Daoy (cell line): ENCODE data around the gene TMEM94. TPM values are rescaled to one million over a fixed set of nuclear protein-coding genes. Genes with fewer than 3 reads are reported as not detected.
"Not testable (repeated sequence)": the region's sequence is repeated elsewhere in the genome, so short reads cannot be mapped to it uniquely, and the experiment has no call there.

ENCODE experiments used
- DNase-seq: peaks from one replicate; pipeline ENCODE4 v3.0.0-alpha.2; 2015; ENCODE audit warnings: low read depth
- total RNA-seq: library from RNA; depleted of rRNA; stranded (reverse); fragments of >200 nt; shearing (Covaris generic); gene quantifications from 2 replicates; pipeline ENCODE4 v1.2.3, GENCODE V29; 2014

TMEM94 gene
- total RNA-seq, 1 experiment from 2014 or later: 30.5 TPM

- DNase-seq: no peak
Measured at GRCh38 chr17:75511270-75511609, 54.8 kb downstream of the TMEM94 start.

GRCh38 chr17:75511610-75512575, 55.5 kb downstream of the TMEM94 start:
- DNase-seq: no peak

DNA sequence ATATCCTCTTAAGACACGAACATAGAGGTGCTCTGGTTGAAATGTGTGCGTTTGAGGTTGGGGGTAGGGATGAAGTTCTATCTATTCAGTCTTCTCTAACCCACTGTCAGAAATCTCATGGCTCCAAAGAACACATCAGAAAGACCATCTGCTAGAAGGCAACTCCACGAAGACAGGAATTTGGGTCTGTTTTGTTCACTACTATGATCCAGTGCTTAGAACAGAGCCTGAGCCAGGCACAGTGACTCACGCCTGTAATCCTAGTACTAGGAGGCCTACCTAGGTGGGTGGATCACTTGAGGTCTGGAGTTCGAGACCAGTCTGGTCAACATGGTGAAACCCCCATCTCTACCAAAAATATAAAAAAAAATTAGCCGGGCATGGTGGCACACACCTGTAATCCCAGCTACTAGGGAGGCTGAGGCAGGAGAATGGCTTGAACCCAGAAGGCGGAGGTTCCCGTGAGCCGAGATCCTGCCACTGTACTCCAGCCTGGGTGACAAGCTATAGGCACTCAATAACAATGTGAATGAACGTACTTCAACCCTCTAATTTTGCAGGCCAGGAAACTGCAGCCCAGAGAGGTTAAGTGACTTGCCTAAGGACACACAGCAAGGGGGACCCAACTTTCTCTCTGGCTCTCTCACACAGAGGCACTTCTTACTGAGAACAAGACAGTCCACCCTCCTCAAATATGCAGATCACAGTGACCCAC, 56.6 kb downstream of the TMEM94 start:
- no peak for DNase-seq

- DNase-seq: no peak
Measured at GRCh38 chr17:75513641-75514000, 57.2 kb downstream of the TMEM94 start.

- peak; percentile 75 for DNase-seq
Measured at GRCh38 chr17:75514299-75514918, 58.0 kb downstream of the TMEM94 start.

DNA sequence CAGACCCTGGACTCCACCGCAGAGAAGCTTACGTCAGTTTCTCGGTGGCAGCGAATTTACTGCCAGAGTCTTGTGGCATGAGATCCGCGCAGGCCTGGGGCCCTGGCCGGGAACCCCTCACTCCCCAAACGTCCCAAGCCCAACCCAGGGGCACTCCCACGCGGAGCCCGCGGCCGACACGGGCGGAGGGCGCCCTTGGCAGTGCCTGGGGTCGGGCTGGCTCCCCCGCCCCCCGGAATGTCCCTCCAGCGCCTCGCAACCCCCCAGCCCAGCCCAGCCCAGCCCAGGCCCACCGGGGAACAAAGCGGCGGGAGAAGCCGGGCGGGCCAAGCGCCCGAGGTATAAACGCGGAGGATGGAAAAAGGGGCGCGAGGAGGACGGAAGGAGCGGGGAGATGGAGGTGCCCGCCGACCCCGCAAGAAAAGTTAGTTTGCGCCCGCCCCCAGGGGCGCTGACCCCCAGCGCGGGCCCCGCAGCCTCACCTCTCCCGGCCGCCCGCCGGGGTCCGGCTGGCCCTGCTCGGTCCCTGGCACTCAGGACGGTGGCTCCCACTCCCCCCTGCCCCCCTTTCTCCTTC, 58.6 kb downstream of the TMEM94 start:
- peak; percentile 41 for DNase-seq

DNA sequence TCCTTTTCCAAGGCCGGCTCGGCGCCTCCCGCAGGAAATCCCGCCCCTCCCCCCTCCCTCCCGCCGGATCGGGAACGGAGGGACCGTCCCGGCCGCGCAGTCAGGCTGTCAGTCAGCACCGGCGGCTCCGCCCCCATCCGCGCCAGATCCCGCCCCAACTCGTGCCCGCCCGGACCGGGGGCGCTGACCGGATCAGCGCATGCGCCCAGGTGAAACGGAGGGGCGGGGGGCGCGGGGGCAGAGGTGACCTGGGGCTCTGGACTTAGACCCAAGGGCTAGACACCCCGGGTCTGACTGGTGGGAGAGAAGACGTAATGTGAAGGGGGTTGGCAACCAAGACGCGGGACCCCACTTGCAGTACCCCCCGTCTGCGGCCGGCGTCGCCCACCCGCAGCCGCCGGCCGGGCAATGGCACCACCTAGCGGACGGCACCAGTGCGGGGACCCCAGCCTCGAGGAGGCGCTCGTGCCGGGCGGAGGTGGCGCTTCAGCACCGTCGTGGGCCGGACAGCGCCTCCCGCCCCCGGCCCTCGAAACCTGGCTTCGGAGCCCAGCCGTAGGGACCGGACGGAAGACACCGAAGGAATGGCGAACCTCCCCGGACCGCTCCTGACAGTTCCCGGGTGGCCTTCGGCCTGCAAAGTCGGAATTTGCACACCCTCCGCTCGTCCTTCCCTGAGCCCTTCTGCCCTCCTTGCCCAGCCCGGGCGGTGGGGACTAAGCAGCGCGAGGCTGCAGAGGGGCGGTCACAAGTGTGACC, 59.2 kb downstream of the TMEM94 start, which contains the start of gene CASKIN2:
CASKIN2 (minus strand) TSS at position 42 of the 759 bp plus-strand sequence. CDS start 1,733 bp downstream, outside the sequence.
- peak; percentile 97 for DNase-seq

GRCh38 chr17:75516255-75516618, 59.8 kb downstream of the TMEM94 start, which contains the start of gene TSEN54:
TSEN54 (plus strand) TSS chr17:75516528; CDS start chr17:75516561, 33 bp downstream.
- DNase-seq: peak; percentile 96

DNA sequence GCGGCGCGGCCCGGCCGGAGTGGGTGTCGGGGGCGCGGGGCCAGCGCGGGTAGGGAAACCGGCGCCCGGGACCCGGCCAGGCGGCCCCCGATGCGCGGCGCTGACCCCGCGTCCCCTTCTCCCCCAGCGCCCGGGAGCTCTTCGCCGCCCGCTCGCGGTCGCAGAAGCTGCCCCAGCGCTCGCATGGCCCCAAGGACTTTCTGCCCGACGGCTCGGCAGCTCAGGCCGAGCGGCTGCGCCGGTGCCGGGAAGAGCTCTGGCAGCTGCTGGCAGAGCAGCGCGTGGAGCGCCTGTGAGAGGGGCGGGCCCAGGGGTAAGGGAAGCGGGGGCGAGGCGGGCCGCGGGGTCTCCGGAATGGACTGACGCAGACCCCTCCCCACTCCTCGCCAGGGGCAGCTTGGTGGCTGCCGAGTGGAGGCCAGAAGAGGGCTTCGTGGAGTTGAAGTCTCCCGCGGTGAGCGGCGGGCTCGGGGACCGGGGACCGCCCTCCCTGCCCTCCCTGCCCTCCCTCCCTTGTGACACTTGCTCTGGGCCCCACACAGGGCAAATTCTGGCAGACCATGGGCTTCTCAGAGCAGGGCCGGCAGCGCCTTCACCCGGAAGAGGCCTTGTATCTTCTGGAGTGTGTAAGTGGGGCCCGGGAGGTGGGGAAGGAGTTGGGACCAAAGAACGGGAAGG, 60.3 kb downstream of the TMEM94 start:
- peak; percentile 48 for DNase-seq

GRCh38 chr17:75517297-75517865, 60.9 kb downstream of the TMEM94 start:
- no peak for DNase-seq

DNA sequence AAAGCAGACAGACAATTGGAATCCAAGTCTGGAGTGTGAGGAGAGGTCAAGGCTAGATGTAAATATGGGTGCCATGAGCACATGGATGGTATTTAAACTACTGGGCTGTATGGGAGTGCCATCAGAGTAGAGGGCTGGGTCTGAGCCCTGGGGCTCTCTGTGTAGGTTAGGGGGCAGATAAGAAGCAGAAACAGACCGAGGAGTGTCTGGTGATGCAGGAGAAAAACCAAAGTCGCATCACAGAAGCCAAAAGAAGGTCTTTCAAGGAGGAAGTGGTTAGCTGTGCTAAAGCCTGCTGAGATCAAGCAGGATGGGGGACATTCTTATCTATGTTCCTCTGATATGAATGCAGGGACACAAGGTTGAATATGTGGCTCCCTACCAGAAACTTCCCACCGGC, 61.8 kb downstream of the TMEM94 start:
- DNase-seq: no peak

DNA sequence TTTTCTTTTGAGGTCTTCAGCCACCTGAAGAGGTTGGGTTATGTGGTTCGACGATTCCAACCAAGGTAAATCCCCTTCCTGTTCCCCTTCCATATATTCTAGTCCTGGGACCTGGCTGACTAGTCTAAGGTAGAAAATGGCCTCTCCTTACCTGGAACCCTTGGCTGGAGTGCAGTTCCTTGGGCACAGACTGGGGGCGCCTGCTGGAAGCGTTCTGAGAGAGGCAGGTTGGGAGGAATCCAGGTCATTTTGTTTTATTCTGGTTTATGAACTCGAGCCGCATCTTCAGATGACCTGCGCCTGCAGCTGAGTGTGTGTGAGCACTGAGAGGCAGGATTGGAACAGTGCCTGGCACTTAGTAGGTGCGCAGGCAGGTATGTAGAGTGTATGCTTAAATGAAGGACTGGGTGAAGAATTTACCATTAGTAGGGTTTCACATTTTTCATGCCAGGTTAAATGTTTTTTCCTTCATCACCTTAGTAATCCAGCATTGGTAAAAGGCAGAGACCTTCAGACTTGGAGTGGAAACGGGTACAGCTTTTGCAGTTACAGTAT, 62.6 kb downstream of the TMEM94 start:
- no peak for DNase-seq

DNA sequence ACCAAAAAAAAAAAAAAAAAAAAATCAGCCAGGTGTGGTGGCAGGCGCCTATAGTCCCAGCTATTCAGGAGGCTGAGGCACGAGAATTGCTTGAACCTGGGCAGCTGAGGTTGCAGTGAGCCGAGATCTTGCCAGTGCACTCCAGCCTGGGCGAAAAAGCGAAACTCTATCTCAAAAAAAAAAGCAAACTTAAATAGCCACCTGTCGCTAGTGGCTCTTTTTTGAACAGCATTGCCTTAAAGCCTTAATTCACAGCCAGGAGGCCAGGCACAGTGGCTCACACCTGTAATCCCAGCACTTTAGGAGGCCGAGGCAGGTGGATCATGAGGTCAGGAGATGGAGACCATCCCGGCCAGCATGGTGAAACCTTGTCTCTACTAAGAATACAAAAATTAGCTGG, 64.0 kb downstream of the TMEM94 start:
- not testable (repeated sequence) for DNase-seq

DNA sequence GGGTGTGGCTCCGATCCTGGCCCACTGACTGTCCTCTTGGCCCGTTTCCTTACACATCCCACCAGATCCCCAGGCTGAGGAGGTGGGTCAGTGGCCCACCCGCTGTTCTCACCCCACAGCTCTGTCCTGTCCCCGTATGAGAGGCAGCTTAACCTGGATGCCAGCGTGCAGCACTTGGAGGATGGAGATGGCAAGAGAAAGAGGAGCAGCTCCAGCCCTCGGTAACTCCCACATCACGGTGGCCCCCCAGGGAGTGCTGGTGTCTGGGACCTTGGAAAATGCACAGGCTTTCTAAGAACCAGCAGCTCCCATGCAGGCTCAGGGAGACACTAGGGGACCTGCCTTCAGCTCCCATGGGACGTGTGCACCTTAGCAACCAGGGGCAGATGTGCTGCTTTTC, 64.9 kb downstream of the TMEM94 start:
- no peak for DNase-seq

DNA sequence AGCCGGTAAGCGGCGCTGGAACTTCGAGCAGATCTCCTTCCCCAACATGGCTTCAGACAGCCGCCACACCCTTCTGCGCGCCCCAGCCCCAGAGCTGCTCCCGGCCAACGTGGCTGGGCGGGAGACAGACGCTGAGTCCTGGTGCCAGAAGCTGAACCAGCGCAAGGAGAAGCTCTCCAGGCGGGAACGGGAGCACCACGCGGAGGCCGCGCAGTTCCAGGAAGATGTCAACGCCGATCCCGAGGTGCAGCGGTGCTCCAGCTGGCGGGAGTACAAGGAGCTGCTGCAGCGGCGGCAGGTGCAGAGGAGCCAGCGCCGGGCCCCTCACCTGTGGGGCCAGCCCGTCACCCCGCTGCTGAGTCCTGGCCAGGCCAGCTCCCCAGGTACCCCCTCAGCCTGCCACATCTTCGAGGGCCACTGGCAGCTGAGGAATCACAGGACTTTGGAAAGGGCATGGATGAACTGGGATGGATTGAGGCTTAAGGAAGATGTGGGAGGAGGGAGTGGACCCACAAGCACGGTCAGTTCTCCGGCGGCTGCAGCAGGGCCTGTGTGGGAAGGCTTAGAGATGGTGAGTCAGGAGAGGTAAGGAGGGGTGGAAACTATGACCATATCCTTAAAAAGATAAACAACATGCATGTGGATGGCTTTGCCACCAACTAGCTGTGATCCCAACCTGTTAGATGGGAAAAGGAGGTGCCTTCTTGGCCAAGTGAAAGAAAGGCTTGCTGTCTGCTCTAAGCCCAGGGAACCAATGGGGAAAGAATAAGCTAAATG, 65.7 kb downstream of the TMEM94 start:
- DNase-seq: no peak

DNA sequence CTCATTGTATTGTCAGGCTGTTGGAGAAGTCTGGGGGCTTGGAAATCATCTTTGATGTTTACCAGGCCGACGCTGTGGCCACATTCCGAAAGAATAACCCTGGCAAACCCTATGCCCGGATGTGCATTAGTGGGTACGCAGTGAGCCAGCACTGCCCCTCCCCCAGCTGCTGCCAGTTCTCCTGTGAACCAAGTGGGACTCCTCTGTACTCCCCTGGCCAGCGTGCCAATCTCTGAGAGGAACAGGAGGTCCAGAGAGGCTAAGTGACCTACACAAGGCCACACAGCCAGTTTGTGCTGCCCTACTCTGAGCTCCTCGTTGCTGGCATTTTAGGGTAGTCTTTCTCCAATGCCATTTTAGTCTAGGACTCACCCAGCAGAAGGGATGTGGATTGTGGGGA, 67.2 kb downstream of the TMEM94 start:
- DNase-seq: no peak

- no peak for DNase-seq
Measured at GRCh38 chr17:75524269-75524969, 68.0 kb downstream of the TMEM94 start.

- DNase-seq: peak; percentile 85
Measured at GRCh38 chr17:75524970-75525805, 68.8 kb downstream of the TMEM94 start, which contains the start of gene LLGL2. LLGL2 (plus strand) TSS chr17:75525697; CDS start chr17:75543427, 17,730 bp downstream.
